Activated CD8-positive, alpha-beta memory T cell treated with anti-CD3 and anti-CD28 coated beads, Interleukin-2, amount 50 U/mL, for 48 hours (primary cell): ENCODE measurements around the gene BET1L.
"Not testable (repeated sequence)": the region's sequence is repeated elsewhere in the genome, so short reads cannot be mapped to it uniquely, and the experiment has no call there.

ENCODE experiments used
- DNase-seq: peaks from one replicate; pipeline ENCODE4 v3.0.0-alpha.2; 2020

BET1L gene

GRCh38 chr11:193481-193880 is 13.7 kb downstream of the BET1L start:
- DNase-seq = peak; percentile 47

- DNase-seq = not testable (repeated sequence)
Measured at GRCh38 chr11:192674-193128, 14.5 kb downstream of the BET1L start, which contains the start of gene SCGB1C1. SCGB1C1 (plus strand) TSS chr11:193078; CDS start chr11:193100, 22 bp downstream.

- peak; percentile 59 for DNase-seq
Measured at GRCh38 chr11:191490-192478, 15.4 kb downstream of the BET1L start.

DNA sequence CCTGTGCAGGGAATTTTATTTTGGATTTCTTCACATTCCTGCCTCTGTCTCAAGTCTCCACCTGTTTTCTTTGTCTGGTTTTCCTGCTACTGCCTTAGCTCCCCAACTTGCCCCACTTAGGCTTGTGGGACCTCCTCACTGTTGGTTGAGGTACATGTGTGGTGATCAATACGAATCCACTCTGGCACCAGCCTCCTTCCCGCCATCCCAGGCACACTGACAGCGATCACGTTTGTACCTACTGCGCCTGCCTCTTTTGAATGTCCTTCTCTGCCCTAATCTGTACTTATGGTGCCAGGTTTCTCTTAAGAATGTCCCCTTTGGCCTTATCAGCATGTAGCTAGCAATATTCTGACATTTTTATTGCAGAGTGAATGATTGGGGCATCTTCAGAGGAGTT is 16.7 kb downstream of the BET1L start:
- not testable (repeated sequence) for DNase-seq

- DNase-seq = peak; percentile 74
Measured at GRCh38 chr11:189843-190311, 17.3 kb downstream of the BET1L start.

DNA sequence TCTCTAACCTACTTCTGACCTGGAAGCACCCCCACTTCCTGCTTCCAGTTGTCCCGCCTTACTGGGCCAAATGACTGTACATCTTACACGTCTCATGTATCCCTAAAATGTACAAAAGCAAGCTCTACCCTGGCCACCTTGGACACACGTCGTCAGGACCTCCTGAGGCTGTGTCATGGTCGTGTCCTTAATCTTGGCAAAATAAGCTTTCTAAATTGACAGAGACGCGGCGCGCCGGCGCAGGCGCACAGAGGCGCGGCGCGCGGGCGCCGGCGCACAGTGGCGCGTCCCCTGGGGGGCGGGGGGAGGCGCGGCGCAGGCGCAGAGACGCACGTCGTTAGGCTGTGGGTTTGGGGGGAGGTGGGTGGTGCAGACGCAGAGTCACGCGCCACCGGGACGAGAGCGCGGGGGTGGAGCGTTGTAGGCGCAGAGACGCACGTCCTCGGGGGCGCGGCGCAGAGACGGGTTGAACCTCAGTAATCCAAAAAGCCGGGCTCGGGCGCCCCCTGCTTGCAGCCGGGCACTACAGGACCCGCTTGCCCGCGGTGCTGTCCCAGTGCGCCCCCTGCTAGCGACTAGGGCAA is 17.9 kb downstream of the BET1L start:
- DNase-seq = peak; percentile 50

- DNase-seq = not testable (repeated sequence)
Measured at GRCh38 chr11:180242-180641, 27.0 kb downstream of the BET1L start.
